SU-DHL-6 (cell line): ENCODE measurements around the gene FAM161A.
A peak's percentile ranks its signal among the peaks of the same experiment; 100 is the strongest.
"Not testable (repeated sequence)": the region's sequence is repeated elsewhere in the genome, so short reads cannot be mapped to it uniquely, and the experiment has no call there.

Experiments
- H2AFZ ChIP-seq: fragments of 200-600 bp; sonication (generic); 2 replicates; pipeline ENCODE4 v1.6.1; 2014; ENCODE audit warnings: low read depth, mild to moderate bottlenecking, moderate library complexity, mixed read lengths, antibody characterized with exemption, low read length; ENCODE audit not compliant: severe bottlenecking
- H3F3A ChIP-seq: fragments of 200-600 bp; shearing (Covaris generic); 2 replicates; pipeline ENCODE4 v1.6.0; 2016; ENCODE audit warnings: antibody characterized with exemption, mild to moderate bottlenecking; ENCODE audit not compliant: insufficient read depth
- H3K27ac ChIP-seq: fragments of 200-600 bp; sonication (generic); 2 replicates; pipeline ENCODE4 v1.5.1; 2016; ENCODE audit warnings: low read depth, mild to moderate bottlenecking, low read length, moderate library complexity, mixed read lengths
- H3K27me3 ChIP-seq: fragments of 200-600 bp; sonication (generic), shearing (Covaris generic); 2 replicates; pipeline ENCODE4 v1.6.0; 2014; ENCODE audit warnings: mild to moderate bottlenecking, low read length
- H3K36me3 ChIP-seq: fragments of 200-600 bp; sonication (generic); 2 replicates; pipeline ENCODE4 v1.6.1; 2014; ENCODE audit warnings: mild to moderate bottlenecking, low read length, mixed read lengths
- H3K4me2 ChIP-seq: fragments of 300-600, 200-600 bp; shearing (Covaris generic), sonication (generic); 2 replicates; pipeline ENCODE4 v1.6.0; 2014; ENCODE audit warnings: low read length, low read depth, mild to moderate bottlenecking; ENCODE audit not compliant: poor library complexity, severe bottlenecking
- H3K4me3 ChIP-seq: fragments of 200-600 bp; sonication (generic); 2 replicates; pipeline ENCODE4 v1.5.1; 2014; ENCODE audit warnings: antibody characterized with exemption, low read length, mild to moderate bottlenecking, mixed read lengths; ENCODE audit not compliant: insufficient read depth, poor library complexity, severe bottlenecking
- H3K79me2 ChIP-seq: fragments of 200-600 bp; sonication (generic); 2 replicates; pipeline ENCODE4 v1.6.1; 2014; ENCODE audit warnings: mild to moderate bottlenecking, low read length, moderate library complexity; ENCODE audit not compliant: insufficient read depth
- H3K9ac ChIP-seq: fragments of 200-600 bp; sonication (generic); 2 replicates; pipeline ENCODE4 v1.7.0; 2014; ENCODE audit warnings: mild to moderate bottlenecking, low read length
- H3K9me2 ChIP-seq: fragments of 200-600 bp; sonication (generic); replicated peaks from 2 replicates; pipeline ENCODE4 v1.6.1; 2014; ENCODE audit warnings: low read length; ENCODE audit not compliant: insufficient read depth
- H3K9me3 ChIP-seq: fragments of 200-600 bp; sonication (generic); 2 replicates; pipeline ENCODE4 v1.6.1; 2014; ENCODE audit warnings: low read length, mixed read lengths; ENCODE audit not compliant: insufficient read depth
- H4K20me1 ChIP-seq: fragments of 200-600 bp; sonication (generic); 2 replicates; pipeline ENCODE4 v1.6.1; 2014; ENCODE audit warnings: low read depth, mild to moderate bottlenecking, antibody characterized with exemption, low read length, moderate library complexity, mixed read lengths
- EZH2phosphoT487 ChIP-seq: fragments of 200-600 bp; sonication (generic), shearing (Covaris generic); conservative IDR thresholded peaks from 2 replicates; pipeline ENCODE4 v1.6.1; 2018; ENCODE audit warnings: mild to moderate bottlenecking, antibody characterized with exemption, low read length, moderate library complexity, mixed read lengths
- TF ChIP-seq, protein P1 (sequence below): fragments of 200-600 bp; sonication (generic); IDR thresholded peaks from one replicate; pipeline ENCODE4 v1.5.1; 2017; ENCODE audit warnings: antibody characterized with exemption, mild to moderate bottlenecking, low read length, moderate library complexity; ENCODE audit not compliant: insufficient read depth, poor library complexity, severe bottlenecking

The FAM161A gene

DNA sequence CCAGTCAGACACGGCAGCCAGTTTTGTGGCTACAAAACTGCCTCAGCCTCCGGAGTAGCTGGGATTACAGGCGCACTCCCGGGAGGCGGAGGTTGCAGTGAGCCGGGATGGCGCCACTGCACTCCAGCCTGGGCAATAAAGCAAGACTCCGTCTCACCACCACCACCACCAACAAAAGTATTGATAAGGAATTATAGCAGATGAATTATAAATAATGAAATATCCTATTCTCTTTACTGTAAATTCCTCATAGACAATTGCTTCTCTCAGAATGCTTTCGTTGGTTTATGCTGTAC is 1.4 kb upstream of the FAM161A start:
- Histone ChIP-seq H3K9ac (peak overlapping the region; percentile 69), H3K27me3 (no peaks in the 10 kb centered on the region), H3F3A (0 out of 2 replicates have a peak, but pooled peaks cover 3% of the 10 kb centered on the region), H3K79me2 (no peaks in the 10 kb centered on the region), H4K20me1 (no peaks in the 10 kb centered on the region), H3K9me3 (no peaks in the 10 kb centered on the region), H3K4me2 (peak overlapping the region; percentile 82), H3K4me3 (peak overlapping the region; percentile 78), H3K9me2 (no peaks in the 10 kb centered on the region), H3K27ac (no peak overlapping the region), H3K36me3 (no peaks in the 10 kb centered on the region), H2AFZ (peak overlapping the region; percentile 79)
- TF ChIP-seq, protein P1, sequence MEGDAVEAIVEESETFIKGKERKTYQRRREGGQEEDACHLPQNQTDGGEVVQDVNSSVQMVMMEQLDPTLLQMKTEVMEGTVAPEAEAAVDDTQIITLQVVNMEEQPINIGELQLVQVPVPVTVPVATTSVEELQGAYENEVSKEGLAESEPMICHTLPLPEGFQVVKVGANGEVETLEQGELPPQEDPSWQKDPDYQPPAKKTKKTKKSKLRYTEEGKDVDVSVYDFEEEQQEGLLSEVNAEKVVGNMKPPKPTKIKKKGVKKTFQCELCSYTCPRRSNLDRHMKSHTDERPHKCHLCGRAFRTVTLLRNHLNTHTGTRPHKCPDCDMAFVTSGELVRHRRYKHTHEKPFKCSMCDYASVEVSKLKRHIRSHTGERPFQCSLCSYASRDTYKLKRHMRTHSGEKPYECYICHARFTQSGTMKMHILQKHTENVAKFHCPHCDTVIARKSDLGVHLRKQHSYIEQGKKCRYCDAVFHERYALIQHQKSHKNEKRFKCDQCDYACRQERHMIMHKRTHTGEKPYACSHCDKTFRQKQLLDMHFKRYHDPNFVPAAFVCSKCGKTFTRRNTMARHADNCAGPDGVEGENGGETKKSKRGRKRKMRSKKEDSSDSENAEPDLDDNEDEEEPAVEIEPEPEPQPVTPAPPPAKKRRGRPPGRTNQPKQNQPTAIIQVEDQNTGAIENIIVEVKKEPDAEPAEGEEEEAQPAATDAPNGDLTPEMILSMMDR = no peak
- TF ChIP-seq EZH2phosphoT487 = no peak

DNA sequence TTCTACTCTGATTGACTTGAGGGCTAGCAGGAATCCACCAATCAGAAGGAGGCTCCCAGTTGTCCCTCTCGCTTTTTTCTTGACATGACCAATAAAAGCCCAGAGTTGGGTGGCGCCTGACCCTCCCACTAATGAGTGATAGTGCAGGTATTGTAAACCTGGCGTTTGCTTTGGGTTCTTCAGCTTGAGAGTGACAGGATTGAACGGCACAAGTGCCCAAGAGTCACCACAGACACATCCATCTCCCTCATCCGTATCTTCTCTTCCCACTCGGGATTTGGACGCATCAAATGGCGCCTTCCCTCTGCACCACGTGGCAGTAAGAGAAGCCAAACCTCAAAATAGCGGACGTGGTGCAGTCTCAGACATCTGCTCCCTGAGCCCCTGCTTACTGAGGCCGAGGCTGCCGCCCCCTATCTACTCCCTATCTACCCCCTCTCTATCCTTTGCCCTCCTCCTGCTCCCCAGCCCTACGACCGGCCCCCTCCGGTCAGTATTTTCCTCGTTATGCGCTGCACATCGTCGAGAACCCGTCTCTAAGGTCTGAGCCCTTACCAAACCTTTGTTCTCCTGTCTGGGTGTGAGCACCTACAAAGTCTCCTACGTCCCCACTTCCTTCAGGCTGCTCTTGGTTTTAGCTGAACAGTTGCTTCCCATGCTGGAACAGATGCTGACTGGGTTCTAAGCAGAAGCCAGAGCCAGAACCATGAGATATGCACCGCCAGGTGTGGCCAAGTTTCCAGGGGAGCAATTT is 881 bp upstream of the FAM161A start:
- H2AFZ ChIP-seq = peak overlapping the region; percentile 79
- H3F3A ChIP-seq = 0 out of 2 replicates have a peak, but pooled peaks cover 3% of the 10 kb centered on the region
- H3K27ac ChIP-seq = peak overlapping the region; percentile 77

DNA sequence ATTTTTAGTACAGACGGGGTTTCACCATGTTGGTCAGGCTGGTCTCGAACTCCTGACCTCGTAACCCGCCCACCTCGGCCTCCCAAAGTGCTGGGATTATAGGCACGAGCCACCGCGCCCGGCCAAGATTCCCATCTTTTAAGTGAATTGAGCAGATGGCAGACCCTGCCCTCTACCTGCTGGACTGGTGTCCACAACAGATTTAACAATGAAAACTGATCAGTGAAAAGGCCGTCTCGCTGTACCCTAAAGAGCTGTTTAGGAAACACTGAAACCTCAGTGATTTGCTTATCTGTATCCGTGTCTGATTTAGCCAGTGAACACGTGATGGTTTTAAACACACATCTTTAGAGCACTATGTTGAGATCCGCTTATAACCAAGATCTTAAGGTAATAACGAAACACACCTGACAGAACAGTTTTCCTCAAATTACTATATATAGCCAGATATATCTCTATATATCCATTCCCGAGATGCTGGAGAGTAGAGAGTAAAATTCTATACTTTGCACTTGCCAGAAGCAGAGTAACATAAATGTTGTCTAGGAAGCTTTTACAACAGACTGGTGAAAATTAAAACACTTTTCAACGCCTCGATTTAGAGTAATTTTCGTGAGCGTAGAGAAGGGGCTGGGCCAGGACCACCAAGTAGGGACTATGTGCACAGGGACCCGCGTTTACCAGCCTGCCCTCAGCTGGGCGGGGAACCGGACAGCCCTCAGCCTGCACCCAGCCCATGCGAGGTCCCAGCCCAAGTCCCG is 594 bp downstream of the FAM161A start:
- Histone ChIP-seq H3K9me2 (no peaks in the 10 kb centered on the region), H4K20me1 (no peaks in the 10 kb centered on the region), H3K4me2 (peak overlapping the region; percentile 82), H3K9ac (peak overlapping the region; percentile 69), H2AFZ (peak overlapping the region; percentile 79), H3K79me2 (no peaks in the 10 kb centered on the region), H3K4me3 (peak overlapping the region; percentile 78), H3K36me3 (no peaks in the 10 kb centered on the region), H3K9me3 (no peaks in the 10 kb centered on the region), H3K27me3 (no peaks in the 10 kb centered on the region), H3F3A (0 out of 2 replicates have a peak, but pooled peaks cover 3% of the 10 kb centered on the region), H3K27ac (peak overlapping the region; percentile 77)
- no peak for TF ChIP-seq EZH2phosphoT487
- TF ChIP-seq, protein P1 = no peak

More for the DNA sequence above, 881 bp upstream of the FAM161A start:
- Histone ChIP-seq H3K9me2 (no peaks in the 10 kb centered on the region), H3K27me3 (no peaks in the 10 kb centered on the region), H3K36me3 (no peaks in the 10 kb centered on the region), H3K9ac (peak overlapping the region; percentile 69), H3K9me3 (no peaks in the 10 kb centered on the region), H3K4me2 (peak overlapping the region; percentile 82), H3K79me2 (no peaks in the 10 kb centered on the region), H3K4me3 (peak overlapping the region; percentile 78), H4K20me1 (no peaks in the 10 kb centered on the region)
- TF ChIP-seq, protein P1 = no peak
- no peak for TF ChIP-seq EZH2phosphoT487

DNA sequence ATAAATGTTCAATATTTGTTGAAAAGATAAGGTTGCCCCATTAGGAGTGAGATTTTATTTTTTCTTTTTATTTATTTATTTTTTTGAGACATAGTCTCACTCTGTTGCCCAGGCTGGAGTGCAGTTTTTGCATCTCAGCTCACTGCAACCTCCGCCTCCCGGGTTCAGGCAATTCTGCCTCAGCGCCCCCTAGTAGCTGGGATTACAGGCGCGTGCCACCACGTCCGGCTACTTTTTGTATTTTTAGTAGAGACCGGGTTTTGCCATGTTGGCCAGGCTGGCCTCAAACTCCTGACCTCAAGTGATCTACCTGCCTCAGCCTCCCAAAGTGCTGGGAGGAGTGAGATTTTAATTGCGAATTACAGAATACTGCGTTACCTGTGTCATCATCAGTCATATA is 2.6 kb downstream of the FAM161A start:
- not testable (repeated sequence) for H3K4me2 ChIP-seq, H3K27me3 ChIP-seq, H3K9ac ChIP-seq, H3F3A ChIP-seq, H2AFZ ChIP-seq, H3K27ac ChIP-seq, H3K36me3 ChIP-seq, H3K79me2 ChIP-seq, H3K9me2 ChIP-seq, H3K4me3 ChIP-seq, H3K9me3 ChIP-seq, H4K20me1 ChIP-seq
